ENCODE data around the gene RNASE13.

GRCh38 chr14:21026274-21026987, 8.2 kb downstream of the RNASE13 start:
- TF ChIP-seq CTCF (IDR thresholded peaks at IDR 0.05) (no peak), ZFX (IDR thresholded peaks at IDR 0.05; ENCODE audit: borderline replicate concordance) (no peak)

Data from 22Rv1 (cell line).